HG03097 (cell line): ENCODE measurements around the gene CSPG4.
A peak's percentile ranks its signal among the peaks of the same experiment; 100 is the strongest.
"Not testable (repeated sequence)": the region's sequence is repeated elsewhere in the genome, so short reads cannot be mapped to it uniquely, and the experiment has no call there.

Experiments used
- ATAC-seq: cut with Tn5 transposase; IDR thresholded peaks from one replicate; pipeline ENCODE4 v1.9.1; 2021; ENCODE audit not compliant: unreplicated experiment, low FRiP score

The CSPG4 gene

GRCh38 chr15:75633922-75634321, 78.7 kb downstream of the CSPG4 start:
- not testable (repeated sequence) for ATAC-seq

GRCh38 chr15:75631935-75632334, 80.7 kb downstream of the CSPG4 start:
- no peak for ATAC-seq

GRCh38 chr15:75625542-75626347, 86.9 kb downstream of the CSPG4 start, which contains the start of gene SNUPN:
Gene SNUPN (minus strand): TSS chr15:75625725. CDS start chr15:75621051, 4,674 bp downstream.
- ATAC-seq: peak; percentile 82
